GM12873 (cell line): ENCODE data around the gene METTL1.

Source experiments
- CTCF ChIP-seq: IDR thresholded peaks from 2 replicates; pipeline ENCODE4 v1.5.1; 2012; ENCODE audit warnings: low read depth, mild to moderate bottlenecking, moderate library complexity, low read length, control low read depth; ENCODE audit not compliant: insufficient read depth; ENCODE audit errors: missing control alignments

METTL1 gene

GRCh38 chr12:57749061-57749460 lies 22.8 kb downstream of the METTL1 start:
- TF ChIP-seq CTCF, result no peak

- TF ChIP-seq CTCF, result no peak
These were observed 25.9 kb downstream of the METTL1 start for GRCh38 chr12:57746025-57746424.

- no peak for TF ChIP-seq CTCF
These were observed 26.4 kb downstream of the METTL1 start for GRCh38 chr12:57745485-57745881.

GRCh38 chr12:57744777-57745484 lies 27.0 kb downstream of the METTL1 start, which contains the start of gene TSPAN31:
TSPAN31 (plus strand) TSS chr12:57745039; CDS start chr12:57745155, 116 bp downstream.
- TF ChIP-seq CTCF, result no peak

- TF ChIP-seq CTCF, result no peak
These were observed 27.6 kb downstream of the METTL1 start for GRCh38 chr12:57744194-57744776.

GRCh38 chr12:57743769-57744168 lies 28.1 kb downstream of the METTL1 start:
- TF ChIP-seq CTCF, result no peak

GRCh38 chr12:57741844-57742738 lies 29.8 kb downstream of the METTL1 start:
- peak; percentile 75 for TF ChIP-seq CTCF
